ENCODE measurements around the gene CCDC12. TPM values are rescaled to one million over a fixed set of nuclear protein-coding genes. Genes with fewer than 3 reads are reported as not detected.
A peak's percentile ranks its signal among the peaks of the same experiment; 100 is the strongest.

CCDC12 gene
- total and polyA plus RNA-seq, 11 donors, result 27.1 to 120 (median 34.4) TPM

- intact Hi-C loops (cut with DNase I), result loop anchor here in 3 of 10 donors (5.0 to 10.0 kb wide), 2 partner anchors 138 to 301 kb away; partner anchors contain the start of gene TMIE (in 2 of the 3)
- Histone ChIP-seq H3K27me3 (no peaks in the 10 kb centered on the region), H3K4me1 (peaks cover 0 to 15% (median 7%) of the 10 kb centered on the region in 12 donors), H3K9me3 (no peaks in the 10 kb centered on the region), H3K4me3 (no peak overlapping the region), H3K27ac (no peak overlapping the region), H3K36me3 (peaks cover 0 to 82% (median 38%) of the 10 kb centered on the region in 9 donors)
- WGBS, 4 donors, result 82 to 84% (median 83%) methylated on average over 18 to 32 of the region's 32 CpGs
- no peak for ATAC-seq
- DNase-seq, result no peak
- TF ChIP-seq POLR2A (IDR thresholded peaks at IDR 0.05), result no peak
- TF ChIP-seq CTCF (IDR thresholded peaks at IDR 0.05), result no peak
Observed at GRCh38 chr3:47005212-47006144, 28.9 kb upstream of the CCDC12 start.

DNA sequence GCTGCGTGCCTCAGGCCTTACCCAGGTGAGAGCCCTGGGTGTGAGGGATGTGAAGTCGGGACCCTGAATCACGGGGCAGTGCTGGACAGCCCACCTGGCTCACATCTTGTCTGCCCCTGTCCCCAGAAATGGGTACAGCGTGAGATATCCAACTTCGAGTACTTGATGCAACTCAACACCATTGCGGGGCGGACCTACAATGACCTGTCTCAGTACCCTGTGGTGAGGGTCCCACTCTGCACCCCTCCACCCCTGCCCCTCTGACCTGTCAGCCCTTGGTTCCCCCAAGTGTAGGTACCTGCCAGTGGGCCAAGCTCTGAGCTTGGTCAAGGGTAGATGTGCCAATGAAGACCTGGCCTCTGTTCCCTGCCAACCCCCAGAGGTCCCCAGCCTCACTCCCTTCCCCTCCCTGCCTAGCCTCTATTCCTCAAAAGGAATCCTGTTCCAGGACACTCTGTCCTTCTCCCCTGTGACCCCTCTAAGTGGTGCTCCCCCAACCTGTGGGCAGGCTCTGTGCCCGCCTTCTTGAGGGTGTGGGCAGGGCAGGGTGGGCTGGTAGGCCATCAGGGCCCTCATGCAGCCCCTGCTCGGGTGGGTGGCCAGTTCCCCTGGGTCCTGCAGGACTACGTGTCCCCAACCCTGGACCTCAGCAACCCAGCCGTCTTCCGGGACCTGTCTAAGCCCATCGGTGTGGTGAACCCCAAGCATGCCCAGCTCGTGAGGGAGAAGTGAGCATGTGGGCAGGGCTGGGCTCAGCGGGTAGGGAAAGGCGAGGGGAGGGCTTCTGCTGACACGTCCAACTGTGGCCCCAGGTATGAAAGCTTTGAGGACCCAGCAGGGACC is 28.0 kb upstream of the CCDC12 start:
- WGBS, 4 donors, result 94 to 96% (median 95%) methylated on average over 13 to 17 of the region's 17 CpGs

DNA sequence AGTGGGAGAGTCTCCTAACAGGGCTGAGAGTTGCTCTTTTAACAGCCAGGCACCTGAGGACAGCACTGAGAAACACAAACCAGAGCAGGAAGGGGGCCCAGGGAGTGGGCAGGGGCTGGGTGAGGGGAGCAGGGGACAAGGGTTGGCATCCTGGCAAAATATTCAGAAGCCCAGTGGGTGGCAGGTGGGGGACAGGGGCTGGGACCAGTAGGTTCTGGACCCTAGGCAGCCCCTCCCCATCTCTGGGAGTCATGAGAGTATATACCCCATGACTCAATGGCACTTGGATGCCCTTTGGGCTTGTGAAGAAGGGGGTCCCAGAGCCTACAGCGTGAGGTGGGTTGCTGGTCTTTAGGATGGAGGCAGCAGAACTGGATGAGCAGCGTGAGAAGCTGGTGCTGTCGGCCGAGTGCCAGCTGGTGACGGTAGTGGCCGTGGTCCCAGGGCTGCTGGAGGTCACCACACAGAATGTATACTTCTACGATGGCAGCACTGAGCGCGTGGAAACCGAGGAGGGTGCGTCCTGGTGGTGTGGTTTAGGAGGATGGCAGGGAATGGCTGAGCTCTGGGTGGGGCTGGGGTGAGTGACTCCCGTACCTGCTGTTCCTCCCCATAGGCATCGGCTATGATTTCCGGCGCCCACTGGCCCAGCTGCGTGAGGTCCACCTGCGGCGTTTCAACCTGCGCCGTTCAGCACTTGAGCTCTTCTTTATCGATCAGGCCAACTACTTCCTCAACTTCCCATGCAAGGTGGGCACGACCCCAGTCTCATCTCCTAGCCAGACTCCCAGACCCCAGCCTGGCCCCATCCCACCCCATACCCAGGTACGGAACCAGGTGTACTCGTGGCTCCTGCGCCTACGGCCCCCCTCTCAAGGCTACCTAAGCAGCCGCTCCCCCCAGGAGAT is 27.2 kb upstream of the CCDC12 start:
- Histone ChIP-seq H3K27me3 (no peaks in the 10 kb centered on the region), H3K9me3 (no peaks in the 10 kb centered on the region), H3K36me3 (peaks cover 0 to 97% (median 42%) of the 10 kb centered on the region in 9 donors), H3K4me1 (peaks cover 0 to 2% (median 0%) of the 10 kb centered on the region in 12 donors), H3K27ac (no peak overlapping the region), H3K4me3 (no peak overlapping the region)
- intact Hi-C loops (cut with DNase I), result loop anchor here in 2 of 10 donors (10.0 kb wide), 1 partner anchor 299 kb away; the partner anchor contains the start of gene TMIE (in 2 of the 2)
- DNase-seq, result no peak
- ATAC-seq, result no peak
- WGBS, 4 donors, result 91 to 96% (median 96%) methylated on average over 26 to 27 of the region's 27 CpGs
- TF ChIP-seq CTCF (IDR thresholded peaks at IDR 0.05) (no peak), POLR2A (IDR thresholded peaks at IDR 0.05) (no peak)

More for the DNA sequence above, 28.0 kb upstream of the CCDC12 start:
- ATAC-seq (no peak), DNase-seq (peak in 1 of 5 donors; percentile 29)
- H3K36me3 ChIP-seq, result peaks cover 0 to 90% (median 42%) of the 10 kb centered on the region in 9 donors
- intact Hi-C loops (cut with DNase I), result loop anchor here in 3 of 10 donors (5.0 to 10.0 kb wide), 2 partner anchors 137 to 300 kb away; partner anchors contain the start of gene TMIE (in 2 of the 3)
- H3K27me3 ChIP-seq, result no peaks in the 10 kb centered on the region
- H3K27ac ChIP-seq, result no peak overlapping the region
- no peak overlapping the region for H3K4me3 ChIP-seq
- peaks cover 0 to 7% (median 1%) of the 10 kb centered on the region in 12 donors for H3K4me1 ChIP-seq
- no peaks in the 10 kb centered on the region for H3K9me3 ChIP-seq
- TF ChIP-seq POLR2A (IDR thresholded peaks at IDR 0.05) (no peak), CTCF (IDR thresholded peaks at IDR 0.05) (no peak)
